ENCODE data around the gene TMEM201. TPM values are rescaled to one million over a fixed set of nuclear protein-coding genes. Genes with fewer than 3 reads are reported as not detected.

Gene TMEM201
- total RNA-seq, 1 donor from 2014 or later, result 21.0 TPM

DNA sequence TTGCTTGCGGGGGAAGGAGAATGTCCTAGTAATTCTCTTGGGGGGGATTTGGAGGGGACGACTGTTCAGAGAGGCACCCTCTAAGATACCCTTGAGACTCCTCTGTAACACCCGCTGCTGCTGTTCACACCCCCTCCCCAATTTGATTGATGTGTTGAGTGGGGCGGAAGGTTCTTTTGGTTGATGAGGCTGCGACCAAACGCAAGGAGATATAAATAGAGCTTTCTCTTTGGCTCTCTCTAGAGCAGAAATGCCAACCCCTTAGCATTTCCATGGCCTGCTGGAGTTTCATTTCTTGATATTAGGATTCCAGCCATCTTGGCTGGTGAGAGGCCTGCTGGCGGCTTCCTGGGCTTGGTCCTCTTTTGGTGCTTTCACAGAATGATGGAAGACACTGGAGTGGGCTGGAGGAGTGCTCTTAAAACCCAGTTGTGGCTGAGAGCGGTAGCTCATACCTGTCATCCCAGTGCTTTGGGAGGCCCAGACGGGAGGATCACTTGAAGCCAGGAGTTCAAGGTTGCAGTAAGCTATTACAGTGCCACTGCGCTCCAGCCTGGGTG is 64.9 kb downstream of the TMEM201 start:
- DNase-seq (ENCODE audit: low spot score), result no peak

DNA sequence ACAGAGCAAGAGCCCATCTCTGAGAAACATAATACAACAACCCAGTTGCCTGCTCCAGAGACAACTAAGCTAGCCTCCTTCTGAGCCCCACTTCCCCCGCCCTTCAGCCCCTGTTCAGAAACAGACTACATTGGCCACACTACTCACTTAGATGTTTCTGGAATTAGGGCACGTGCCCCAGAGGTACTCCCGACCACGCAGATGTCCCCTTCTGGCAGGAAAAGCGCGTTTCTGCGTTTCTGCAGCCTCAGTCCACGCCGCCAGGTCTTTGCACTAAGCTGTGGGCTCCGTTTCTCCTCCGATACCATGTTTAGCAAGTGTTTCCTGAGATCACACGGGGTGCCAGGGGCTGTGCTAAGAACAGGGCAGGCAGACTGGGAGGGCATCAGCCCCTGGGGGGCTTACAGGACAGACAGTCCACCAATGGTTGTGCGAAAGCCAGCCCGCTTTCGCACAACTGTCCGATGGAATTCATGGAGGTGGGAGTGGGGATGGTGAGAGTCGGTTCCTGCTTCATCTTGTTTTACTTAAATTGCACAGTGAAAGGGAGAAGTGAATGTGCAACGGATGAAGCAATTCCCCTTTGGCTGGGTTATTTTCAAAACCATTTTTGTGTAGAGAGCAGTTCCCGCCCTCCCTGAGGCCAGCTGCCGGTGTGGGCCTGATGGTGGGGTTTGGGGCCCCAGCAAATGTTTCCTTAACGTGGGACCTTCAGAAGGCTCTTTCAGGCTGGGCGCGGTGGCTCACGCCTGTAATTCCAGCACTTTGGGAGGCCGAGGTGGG is 65.5 kb downstream of the TMEM201 start:
- no peak for DNase-seq (ENCODE audit: low spot score)

DNA sequence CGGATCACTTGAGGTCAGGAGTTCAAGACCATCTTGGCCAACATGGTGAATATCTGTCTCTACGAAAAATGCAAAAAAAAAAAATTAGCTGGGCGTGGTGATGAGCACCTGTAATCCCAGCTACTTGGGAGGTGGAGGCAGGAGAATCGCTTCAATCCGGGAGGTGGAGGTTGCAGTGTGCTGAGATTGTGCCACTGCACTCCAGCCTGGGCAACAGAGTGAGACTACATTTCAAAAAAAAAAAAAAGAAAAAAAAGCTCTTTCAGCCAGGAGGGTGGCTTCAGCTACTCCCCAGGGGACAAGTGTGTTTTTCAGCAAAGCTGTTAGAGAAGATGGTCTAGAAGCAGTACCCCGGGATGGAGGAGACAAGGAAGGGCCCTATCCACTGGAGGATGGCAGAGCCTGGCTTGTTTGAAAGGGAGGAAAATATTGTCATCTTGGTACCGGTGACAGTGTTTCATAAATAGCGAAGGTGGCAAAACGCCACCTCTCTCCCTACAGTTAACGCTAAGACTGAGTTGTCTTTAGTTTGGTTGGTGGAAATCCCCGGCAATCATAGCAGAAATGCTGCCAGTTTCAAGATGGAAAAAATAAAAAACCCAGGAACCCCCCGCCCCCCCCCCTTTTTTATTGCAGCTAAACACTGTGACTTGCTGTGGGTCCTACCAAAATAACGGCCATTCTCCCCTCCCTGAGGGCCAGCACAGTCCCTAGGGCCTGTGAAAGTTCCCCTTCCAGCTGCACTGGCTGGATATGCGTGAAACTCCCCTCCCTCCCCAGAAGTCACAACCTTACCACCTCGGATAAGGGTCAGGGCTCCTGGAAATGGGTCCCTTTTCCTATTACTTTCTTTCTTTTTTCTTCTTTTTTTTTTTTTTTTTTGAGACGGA is 66.4 kb downstream of the TMEM201 start:
- DNase-seq (ENCODE audit: low spot score), result no peak

DNA sequence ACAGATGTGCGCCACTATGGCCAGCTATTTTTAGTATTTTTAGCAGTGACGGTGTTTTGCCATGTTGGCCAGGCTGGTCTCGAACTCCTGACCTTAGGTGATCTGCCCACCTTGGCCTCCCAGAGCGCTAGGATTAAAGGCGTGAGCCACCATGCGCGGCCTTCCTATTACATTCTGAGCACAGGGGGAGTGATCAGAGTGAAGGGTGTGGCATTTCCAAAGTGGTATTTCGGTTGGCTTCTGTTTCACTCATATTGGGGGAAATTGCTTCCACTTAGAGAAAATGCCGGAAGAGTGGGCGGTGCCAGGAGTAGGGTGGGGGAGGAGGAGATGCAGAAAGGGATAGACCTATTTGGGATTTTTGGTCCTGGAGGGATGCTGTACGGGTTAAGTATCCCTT is 67.1 kb downstream of the TMEM201 start:
- DNase-seq (ENCODE audit: low spot score), result no peak

DNA sequence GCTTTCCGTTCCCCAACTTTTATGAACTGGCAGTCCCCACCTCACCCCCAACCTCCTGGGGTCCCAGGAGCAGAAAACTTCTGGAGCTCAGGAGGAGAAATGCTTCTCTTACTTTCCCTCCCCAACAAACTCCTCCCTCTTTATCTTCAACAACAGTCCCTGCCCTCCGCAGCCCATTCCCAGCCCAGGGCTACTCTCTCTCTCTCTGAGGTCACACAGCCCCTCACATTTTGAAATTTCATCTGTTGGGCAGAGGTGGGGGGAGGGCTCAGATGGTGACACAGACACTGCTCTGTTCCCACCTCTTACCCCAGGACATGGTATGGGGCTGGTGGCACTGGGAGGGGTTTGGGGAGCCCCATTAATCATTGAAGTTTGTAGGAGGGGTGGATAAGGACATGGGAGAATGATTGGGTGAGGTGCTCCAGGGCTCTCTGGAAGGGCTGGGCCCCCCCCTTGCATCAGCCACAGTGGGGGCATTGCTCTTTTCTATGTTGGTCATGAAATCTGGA is 68.9 kb downstream of the TMEM201 start:
- DNase-seq (ENCODE audit: low spot score), result no peak

DNA sequence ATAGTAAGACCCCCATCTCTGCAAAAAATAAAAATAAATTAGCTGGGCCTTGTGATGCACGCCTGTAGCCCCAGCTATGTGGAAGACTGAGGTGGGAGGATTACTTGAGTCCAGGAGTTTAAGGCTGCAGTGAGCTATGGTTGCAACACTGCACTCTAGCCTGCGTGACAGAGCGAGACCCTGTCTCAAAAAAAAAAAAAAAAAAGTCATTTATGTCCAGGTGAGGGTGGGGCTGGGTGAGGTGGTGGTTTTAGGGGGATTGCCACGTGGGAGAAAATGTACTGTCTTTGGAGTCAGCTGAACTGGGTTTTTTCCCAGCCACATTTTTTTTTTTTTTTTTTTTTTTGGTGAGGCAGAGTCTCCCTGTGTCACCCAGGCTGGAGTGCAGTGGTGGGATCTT is 69.5 kb downstream of the TMEM201 start:
- DNase-seq (ENCODE audit: low spot score), result no peak

DNA sequence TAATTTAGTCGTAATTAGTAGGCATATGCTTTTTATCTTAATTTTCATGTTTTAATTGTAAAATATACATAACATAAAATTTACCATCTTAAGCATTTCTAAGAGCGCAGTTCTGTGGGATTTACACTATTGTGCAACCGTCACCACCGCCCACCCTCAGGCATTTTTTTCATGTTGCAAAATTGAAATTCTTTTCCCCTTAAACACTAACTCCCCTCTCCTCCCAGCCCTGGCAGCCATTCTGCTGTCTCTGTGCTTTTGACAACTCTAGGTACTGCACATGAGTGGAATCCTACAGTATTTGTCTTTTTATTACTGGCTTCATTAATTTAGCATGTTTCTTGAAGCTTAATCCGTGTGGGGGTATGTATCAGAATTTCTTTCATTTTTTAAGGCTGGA is 70.6 kb downstream of the TMEM201 start:
- DNase-seq (ENCODE audit: low spot score), result no peak

DNA sequence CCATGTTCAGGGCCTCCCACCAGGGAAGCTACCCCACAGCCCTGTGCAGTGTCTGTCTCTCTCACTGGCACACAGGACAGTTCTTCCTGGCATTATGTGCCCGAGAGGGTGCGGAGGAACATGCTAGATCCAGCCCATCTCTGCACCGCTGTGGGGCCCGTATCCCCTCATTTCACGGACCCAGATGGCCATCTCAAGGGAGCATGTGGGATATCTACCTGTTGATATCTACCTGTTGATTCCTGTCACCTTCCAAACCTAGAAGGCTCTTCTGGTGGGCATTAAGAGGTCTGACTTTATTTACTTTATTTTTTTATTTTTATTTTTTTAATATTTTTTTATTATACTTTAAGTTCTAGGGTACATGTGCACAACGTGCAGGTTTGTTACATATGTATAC is 74.5 kb downstream of the TMEM201 start:
- no peak for DNase-seq (ENCODE audit: low spot score)

Other genes starting within 250 kb of the TMEM201 start
- gene SLC25A33, start 49.4 kb upstream of the TMEM201 start, total RNA-seq, result 3.9 TPM
- gene PIK3CD, start 62.8 kb downstream of the TMEM201 start, total RNA-seq, result 7.7 TPM
- gene CLSTN1, start 235.1 kb downstream of the TMEM201 start, total RNA-seq, result 75.0 TPM

All from ureter (tissue), 1 donor.